Large intestine (tissue), 3 donors: ENCODE measurements around the gene CACNA2D2. TPM values are rescaled to one million over a fixed set of nuclear protein-coding genes. Genes with fewer than 3 reads are reported as not detected.

ENCODE experiments used
- DNase-seq, 2 donors: peaks; one replicate each; pipeline versions ENCODE4 v3.0.0 to v3.0.0-alpha.2; 2013
- H3K27ac ChIP-seq: one replicate; pipeline ENCODE4 v1.5.1; 2013; ENCODE audit warnings: low read length
- H3K27me3 ChIP-seq: 2 replicates; pipeline ENCODE4 v1.6.1; 2013; ENCODE audit warnings: low read length; ENCODE audit not compliant: control insufficient read depth, insufficient read depth
- H3K36me3 ChIP-seq: 2 replicates; pipeline ENCODE4 v1.6.1; 2013; ENCODE audit warnings: low read length; ENCODE audit not compliant: control insufficient read depth, insufficient read depth
- H3K4me1 ChIP-seq: one replicate; pipeline ENCODE4 v1.6.1; 2013; ENCODE audit warnings: low read length; ENCODE audit not compliant: control insufficient read depth, insufficient read depth
- H3K4me3 ChIP-seq: one replicate; pipeline ENCODE4 v1.5.1; 2013; ENCODE audit warnings: low read length
- H3K9me3 ChIP-seq: one replicate; pipeline ENCODE4 v1.6.1; 2013; ENCODE audit warnings: mild to moderate bottlenecking, low read depth, low read length, moderate library complexity; ENCODE audit not compliant: control insufficient read depth
- WGBS: methylation state at CpG from one replicate; pipeline ENCODE4 v1.1.5; 2013; ENCODE audit warnings: low lambda C conversion rate; ENCODE audit not compliant: insufficient coverage; 5-methylcytosine and 5-hydroxymethylcytosine counted together
- polyA plus RNA-seq: library from polyadenylated mRNA; unstranded; fragments of 120-200 nt; gene quantifications from one replicate; pipeline ENCODE4 v1.2.1, GENCODE V29; 2013

The CACNA2D2 gene
- polyA plus RNA-seq, 1 donor, result 7.5 TPM

- DNase-seq, result peak in 1 of 2 donors; percentile 39
- peaks cover 19% of the 10 kb centered on the region for H3K27me3 ChIP-seq
- H3K4me1 ChIP-seq, result peaks cover 35% of the 10 kb centered on the region
- no peak overlapping the region for H3K4me3 ChIP-seq
- no peaks in the 10 kb centered on the region for H3K9me3 ChIP-seq
- no peak overlapping the region for H3K27ac ChIP-seq
- H3K36me3 ChIP-seq, result no peaks in the 10 kb centered on the region
- WGBS, result no CpG with 5 or more reads among the region's 48 CpGs
Observed at GRCh38 chr3:50530001-50530970, 26.9 kb upstream of the CACNA2D2 start.

GRCh38 chr3:50525987-50526386, 22.6 kb upstream of the CACNA2D2 start:
- H3K36me3 ChIP-seq, result no peaks in the 10 kb centered on the region
- peaks cover 12% of the 10 kb centered on the region for H3K27me3 ChIP-seq
- DNase-seq, result peak; percentile 84 to 89
- H3K4me3 ChIP-seq, result no peak overlapping the region
- no CpG with 5 or more reads among the region's 6 CpGs for whole genome bisulfite sequencing
- no peaks in the 10 kb centered on the region for H3K9me3 ChIP-seq
- H3K4me1 ChIP-seq, result peaks cover 44% of the 10 kb centered on the region
- H3K27ac ChIP-seq, result peak overlapping the region; percentile 90

DNA sequence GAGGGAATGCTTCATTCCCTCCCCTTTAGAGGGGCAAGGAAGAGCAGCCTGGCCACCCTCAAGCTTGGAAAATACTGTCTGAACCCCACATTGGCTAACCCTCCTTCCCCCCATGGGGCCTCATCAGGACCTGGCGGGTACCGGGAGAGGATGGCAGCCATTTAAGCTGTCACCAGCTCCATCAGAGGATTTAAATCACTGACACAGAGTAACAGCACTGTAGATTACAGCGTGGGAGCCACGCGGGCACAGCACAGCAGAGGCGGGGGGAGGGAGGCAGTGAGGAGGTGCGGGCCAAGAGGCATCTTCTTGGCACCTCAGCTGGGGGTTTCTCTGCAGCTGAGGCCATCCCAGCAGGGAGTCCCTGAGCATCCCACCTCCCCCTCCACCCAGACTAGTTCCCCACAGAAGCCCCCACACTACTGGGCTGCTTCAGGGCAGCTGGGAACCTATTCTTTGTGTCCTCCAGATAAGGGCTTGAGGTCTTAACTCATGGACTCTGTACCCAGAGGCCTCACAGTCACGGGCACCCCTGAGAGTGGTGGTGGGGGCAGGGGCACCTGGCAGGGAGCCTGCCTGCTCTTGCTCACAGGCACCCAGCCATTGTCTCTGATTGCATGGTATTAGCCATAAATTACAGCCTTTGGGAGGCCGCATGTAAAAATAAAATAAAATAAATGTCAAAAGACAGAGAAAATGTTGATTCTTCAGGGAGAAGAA, 21.9 kb upstream of the CACNA2D2 start:
- H3K27ac ChIP-seq, result peak overlapping the region; percentile 90
- peaks cover 7% of the 10 kb centered on the region for H3K27me3 ChIP-seq
- WGBS, result 57% methylated on average over 1 of the region's 9 CpGs
- DNase-seq, result peak; percentile 81 to 92
- H3K9me3 ChIP-seq, result no peaks in the 10 kb centered on the region
- H3K4me3 ChIP-seq, result no peak overlapping the region
- H3K36me3 ChIP-seq, result no peaks in the 10 kb centered on the region
- peaks cover 44% of the 10 kb centered on the region for H3K4me1 ChIP-seq

DNA sequence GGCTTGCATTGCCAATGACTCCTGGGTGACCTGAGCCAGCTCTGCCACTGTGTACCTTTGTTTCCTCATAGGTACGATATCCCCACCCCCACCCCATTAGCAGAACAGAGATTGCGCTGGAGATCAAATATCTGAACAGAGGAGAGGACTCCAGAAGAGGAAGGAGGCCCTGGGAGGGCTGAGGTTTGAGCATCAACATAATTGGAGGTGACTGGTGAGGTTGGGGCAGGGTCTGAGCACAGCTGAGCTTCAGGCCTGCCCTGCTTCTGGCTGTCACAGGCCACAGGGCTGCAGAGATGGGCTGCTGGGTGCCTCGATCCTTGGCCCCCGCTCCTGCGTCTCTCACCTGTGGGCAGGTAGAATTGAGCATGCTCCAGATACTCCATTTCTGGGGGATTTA, 21.3 kb upstream of the CACNA2D2 start:
- no peaks in the 10 kb centered on the region for H3K9me3 ChIP-seq
- H3K4me3 ChIP-seq, result no peak overlapping the region
- H3K4me1 ChIP-seq, result peaks cover 41% of the 10 kb centered on the region
- peak in 1 of 2 donors; percentile 22 for DNase-seq
- H3K27ac ChIP-seq, result peak overlapping the region; percentile 90
- no CpG with 5 or more reads among the region's 5 CpGs for WGBS
- H3K36me3 ChIP-seq, result no peaks in the 10 kb centered on the region
- H3K27me3 ChIP-seq, result peaks cover 6% of the 10 kb centered on the region

DNA sequence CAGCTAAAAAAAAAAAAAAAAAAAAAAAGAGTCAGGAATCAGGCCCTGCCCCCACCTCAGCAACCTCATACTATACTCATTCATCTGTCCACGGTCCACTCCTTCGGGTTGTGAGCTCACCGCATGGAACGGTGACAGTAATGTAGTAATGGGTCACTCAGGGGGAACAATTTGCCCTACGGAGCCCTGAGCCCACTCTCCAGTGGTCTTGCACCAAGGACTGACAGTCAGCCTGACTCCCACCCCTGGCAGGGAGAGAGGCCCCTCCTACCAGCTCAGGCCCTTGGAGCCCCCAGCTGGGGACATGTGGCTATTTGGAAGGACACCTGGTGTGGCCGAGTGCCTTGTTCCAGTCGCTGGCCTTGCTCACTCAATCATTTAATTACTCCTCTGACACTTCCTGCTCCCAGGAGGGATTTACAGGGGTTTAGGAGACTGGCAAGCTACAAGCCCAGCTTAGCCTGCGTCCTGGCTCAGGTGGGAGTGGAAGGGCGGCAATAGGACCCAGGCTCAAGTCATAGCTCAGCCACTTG, 19.9 kb upstream of the CACNA2D2 start:
- Histone ChIP-seq H3K4me3 (no peak overlapping the region), H3K4me1 (peaks cover 39% of the 10 kb centered on the region), H3K36me3 (no peaks in the 10 kb centered on the region), H3K27ac (peak overlapping the region; percentile 90), H3K9me3 (no peaks in the 10 kb centered on the region), H3K27me3 (no peaks in the 10 kb centered on the region)
- WGBS, result no CpG with 5 or more reads among the region's 9 CpGs
- no peak for DNase-seq

DNA sequence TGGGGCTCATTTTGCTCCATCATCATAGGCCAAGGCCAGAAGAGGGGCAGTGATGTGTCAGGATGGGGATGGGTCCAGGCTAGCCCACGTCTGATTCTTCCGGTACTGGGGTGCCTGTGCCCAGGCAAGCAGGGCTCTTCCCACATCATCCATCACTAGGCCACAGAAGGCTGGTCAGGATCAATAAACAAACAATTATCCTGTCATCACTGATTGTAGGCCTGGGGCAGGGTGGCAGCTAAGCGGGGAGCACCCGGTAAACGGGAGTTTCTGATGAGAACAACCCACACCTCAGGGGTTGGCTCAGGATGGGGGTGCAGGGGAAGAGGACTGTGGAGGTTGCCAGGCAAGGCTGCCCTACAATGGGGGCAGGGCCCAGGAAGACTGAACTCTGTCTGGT, 18.1 kb upstream of the CACNA2D2 start:
- no peaks in the 10 kb centered on the region for H3K36me3 ChIP-seq
- H3K27ac ChIP-seq, result no peak overlapping the region
- peaks cover 48% of the 10 kb centered on the region for H3K4me1 ChIP-seq
- WGBS, result no CpG with 5 or more reads among the region's 5 CpGs
- no peaks in the 10 kb centered on the region for H3K9me3 ChIP-seq
- H3K27me3 ChIP-seq, result no peaks in the 10 kb centered on the region
- no peak for DNase-seq
- H3K4me3 ChIP-seq, result no peak overlapping the region

DNA sequence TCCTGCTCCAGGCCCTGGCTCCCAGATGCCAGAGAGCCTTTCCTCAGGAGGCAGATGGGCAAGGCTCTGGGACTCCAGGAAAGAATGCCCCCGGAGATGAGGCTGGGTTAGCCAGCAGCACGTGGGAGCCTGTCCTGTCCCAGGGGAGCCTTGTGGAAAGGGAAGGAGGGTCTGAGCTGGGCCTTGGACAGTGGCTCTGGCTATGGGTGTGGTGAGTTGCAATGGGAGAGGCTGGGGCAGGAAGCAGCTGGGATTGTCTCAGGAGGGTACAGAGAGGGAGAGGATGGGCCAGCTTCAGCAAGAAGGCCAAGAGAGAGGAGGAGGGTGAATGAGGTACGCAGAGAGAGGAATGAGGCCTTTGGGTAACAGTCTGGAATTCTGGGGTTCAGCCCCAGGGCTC, 17.4 kb upstream of the CACNA2D2 start:
- Histone ChIP-seq H3K27ac (no peak overlapping the region), H3K36me3 (no peaks in the 10 kb centered on the region), H3K27me3 (no peaks in the 10 kb centered on the region), H3K4me1 (peaks cover 48% of the 10 kb centered on the region), H3K9me3 (no peaks in the 10 kb centered on the region), H3K4me3 (no peak overlapping the region)
- no CpG with 5 or more reads among the region's 3 CpGs for WGBS
- no peak for DNase-seq

- H3K4me3 ChIP-seq, result no peak overlapping the region
- no CpG with 5 or more reads among the region's 7 CpGs for WGBS
- H3K9me3 ChIP-seq, result no peaks in the 10 kb centered on the region
- H3K27me3 ChIP-seq, result no peaks in the 10 kb centered on the region
- peak; percentile 54 to 57 for DNase-seq
- H3K4me1 ChIP-seq, result peaks cover 49% of the 10 kb centered on the region
- H3K36me3 ChIP-seq, result no peaks in the 10 kb centered on the region
- H3K27ac ChIP-seq, result no peak overlapping the region
Observed at GRCh38 chr3:50519471-50520089, 16.1 kb upstream of the CACNA2D2 start.

GRCh38 chr3:50518436-50518835, 15.0 kb upstream of the CACNA2D2 start:
- no peaks in the 10 kb centered on the region for H3K9me3 ChIP-seq
- no peaks in the 10 kb centered on the region for H3K27me3 ChIP-seq
- 100% methylated on average over 1 of the region's 7 CpGs for WGBS
- peaks cover 42% of the 10 kb centered on the region for H3K4me1 ChIP-seq
- no peak overlapping the region for H3K27ac ChIP-seq
- DNase-seq, result no peak
- H3K4me3 ChIP-seq, result no peak overlapping the region
- H3K36me3 ChIP-seq, result no peaks in the 10 kb centered on the region

GRCh38 chr3:50517721-50518206, 14.3 kb upstream of the CACNA2D2 start:
- DNase-seq, result no peak
- Histone ChIP-seq H3K27me3 (no peaks in the 10 kb centered on the region), H3K27ac (no peak overlapping the region), H3K36me3 (no peaks in the 10 kb centered on the region), H3K4me1 (peaks cover 37% of the 10 kb centered on the region), H3K4me3 (no peak overlapping the region), H3K9me3 (no peaks in the 10 kb centered on the region)
- 76% methylated on average over 3 of the region's 4 CpGs for WGBS
